HepG2 (cell line): ENCODE results near the gene DDX46. TPM values are rescaled to one million over a fixed set of nuclear protein-coding genes. Genes with fewer than 3 reads are reported as not detected.

ENCODE experiments used
- AKAP8 ChIP-seq: sonication (generic); formaldehyde crosslinking; IDR thresholded peaks from 2 replicates; pipeline ENCODE4 v1.5.1; 2020; ENCODE audit warnings: mild to moderate bottlenecking, missing genetic modification reagents
- ARNTL ChIP-seq: sonication (generic); formaldehyde crosslinking; IDR thresholded peaks from 2 replicates; pipeline ENCODE4 v1.4.0; 2020; ENCODE audit warnings: mild to moderate bottlenecking, missing genetic modification reagents
- ATF7-NPFF ChIP-seq: sonication (generic); formaldehyde crosslinking; IDR thresholded peaks from 2 replicates; pipeline ENCODE4 v1.8.1; 2023; ENCODE audit warnings: mild to moderate bottlenecking, low read depth, missing genetic modification reagents, moderate library complexity
- BCLAF1 ChIP-seq: fragments of 450-650 bp; IDR thresholded peaks from 2 replicates; pipeline ENCODE4 v1.6.1; 2017; ENCODE audit warnings: mild to moderate bottlenecking
- BHLHE40 ChIP-seq: IDR thresholded peaks from 2 replicates; pipeline ENCODE4 v1.6.1; 2011; ENCODE audit warnings: low read length, improper control_type of control experiment
- BRCA1 ChIP-seq: sonication (generic); formaldehyde crosslinking; IDR thresholded peaks from 2 replicates; pipeline ENCODE4 v1.4.0; 2020; ENCODE audit warnings: missing genetic modification reagents
- CENPBD1 ChIP-seq: sonication (generic); formaldehyde crosslinking; IDR thresholded peaks from 2 replicates; pipeline ENCODE4 v1.8.0; 2022; ENCODE audit warnings: missing genetic modification reagents, low read depth, mild to moderate bottlenecking, borderline replicate concordance
- E2F5 ChIP-seq: sonication (generic); formaldehyde crosslinking; conservative IDR thresholded peaks from 2 replicates; pipeline ENCODE4 v1.4.0; 2020; ENCODE audit warnings: missing genetic modification reagents
- EED ChIP-seq: sonication (generic); formaldehyde crosslinking; IDR thresholded peaks from 2 replicates; pipeline ENCODE4 v1.5.0; 2020; ENCODE audit warnings: mild to moderate bottlenecking, missing genetic modification reagents
- GATAD1 ChIP-seq: IDR thresholded peaks from 2 replicates; pipeline ENCODE4 v1.6.1; 2016; ENCODE audit warnings: missing genetic modification reagents, missing compliant biosample characterization
- KLF11 ChIP-seq: IDR thresholded peaks from 2 replicates; pipeline ENCODE4 v1.6.1; 2016; ENCODE audit warnings: missing compliant biosample characterization
- MTERF4 ChIP-seq: sonication (generic); formaldehyde crosslinking; IDR thresholded peaks from 2 replicates; pipeline ENCODE4 v1.8.0; 2023; ENCODE audit warnings: mild to moderate bottlenecking, missing genetic modification reagents
- SCMH1 ChIP-seq: sonication (generic); formaldehyde crosslinking; IDR thresholded peaks from 2 replicates; pipeline ENCODE4 v1.9.0; 2021; ENCODE audit warnings: missing genetic modification reagents, mild to moderate bottlenecking, borderline replicate concordance
- SOX5 ChIP-seq: IDR thresholded peaks from 2 replicates; pipeline ENCODE4 v1.6.1; 2016; ENCODE audit warnings: borderline replicate concordance
- TAF15 ChIP-seq: fragments of 200-400 bp; formaldehyde crosslinking; IDR thresholded peaks from one replicate; pipeline ENCODE4 v1.6.1; 2018; ENCODE audit warnings: mild to moderate bottlenecking, low read depth, low read length; ENCODE audit not compliant: poor library complexity, severe bottlenecking
- U2AF1 ChIP-seq: fragments of 200-400 bp; formaldehyde crosslinking; optimal IDR thresholded peaks from 2 replicates; pipeline ENCODE3; 2017; ENCODE audit warnings: mild to moderate bottlenecking, low read depth, low read length
- ZFP41 ChIP-seq: sonication (generic); formaldehyde crosslinking; IDR thresholded peaks from 2 replicates; pipeline ENCODE4 v1.4.0; 2020; ENCODE audit warnings: mild to moderate bottlenecking, missing genetic modification reagents, borderline replicate concordance
- ZHX1 ChIP-seq: sonication (generic); formaldehyde crosslinking; IDR thresholded peaks from 2 replicates; pipeline ENCODE4 v1.8.1; 2022; ENCODE audit warnings: low read depth, mild to moderate bottlenecking, missing genetic modification reagents
- ZNF17 ChIP-seq: sonication (generic); formaldehyde crosslinking; IDR thresholded peaks from 2 replicates; pipeline ENCODE4 v1.5.0; 2020; ENCODE audit warnings: mild to moderate bottlenecking, missing genetic modification reagents
- ZNF235 ChIP-seq: sonication (generic); formaldehyde crosslinking; IDR thresholded peaks from 2 replicates; pipeline ENCODE4 v1.8.1; 2023; ENCODE audit warnings: mild to moderate bottlenecking, missing genetic modification reagents, borderline replicate concordance
- ZNF382 ChIP-seq: sonication (generic); formaldehyde crosslinking; IDR thresholded peaks from 2 replicates; pipeline ENCODE4 v1.5.0; 2020; ENCODE audit warnings: missing genetic modification reagents, mild to moderate bottlenecking, borderline replicate concordance
- polyA plus RNA-seq, 8 experiments: library from polyadenylated mRNA; depleted of rRNA in 3 of 8; stranded (reverse) in 7 of 8; unstranded in 1 of 8; fragments of >200 nt; fragmentation: Illumina TruSeq in 4 of 8; extraction: Trizol in 4 of 8; gene quantifications; 2 replicates each; pipeline versions ENCODE4 v1.2.1 to v1.2.3, GENCODE V29; 2011 to 2016; ENCODE audit warnings: low read depth in 4 of 8, missing spikeins in 1 of 8, mixed read lengths in 1 of 8; ENCODE audit not compliant: insufficient read depth in 1 of 8
- total RNA-seq, 5 experiments: library from RNA; depleted of rRNA; stranded (reverse); fragments of >200 nt; fragmentation: Illumina TruSeq; extraction: Trizol; gene quantifications; 2 replicates each; pipeline ENCODE4 v1.2.3, GENCODE V29; 2016; ENCODE audit warnings: low read depth in 1 of 5

Gene DDX46
- total and polyA plus RNA-seq, 2 of the 13 experiments (the other 11 are each of a cell fraction or from before 2014, with no cell fraction given), result 27.3 to 59.3 TPM

- TF ChIP-seq TAF15 (no peak), ZNF235 (CRISPR knock-in tag) (peak; percentile 44; the same call in 1 of the 2 replicates), ARNTL (CRISPR knock-in tag) (peak; percentile 76), MTERF4 (CRISPR knock-in tag) (0 out of 2 replicates have a peak, but pooled peaks have one; percentile 78), GATAD1 (CRISPR knock-in tag) (peak; percentile 99), EED (peak; percentile 86; the same call in 1 of the 2 replicates), KLF11 (peak; percentile 87), AKAP8 (CRISPR knock-in tag) (no peak), SOX5 (CRISPR knock-in tag) (peak; percentile 49; the same call in 1 of the 2 replicates), ZNF17 (CRISPR knock-in tag) (no peak), U2AF1 (no peak), CENPBD1 (no peak), ZNF382 (no peak), E2F5 (CRISPR knock-in tag) (peak; percentile 61; the same call in 1 of the 2 replicates), SCMH1 (CRISPR knock-in tag) (no peak), ATF7-NPFF (peak; percentile 86; the same call in 1 of the 2 replicates), ZHX1 (CRISPR knock-in tag) (0 out of 2 replicates have a peak, but pooled peaks have one; percentile 53), ZFP41 (CRISPR knock-in tag) (peak; percentile 53; the same call in 1 of the 2 replicates), BRCA1 (CRISPR knock-in tag) (0 out of 2 replicates have a peak, but pooled peaks have one; percentile 55), BCLAF1 (no peak), BHLHE40 (no peak; the same call in 1 of the 2 replicates)
Measured at GRCh38 chr5:134758504-134759341, at the start of gene DDX46 (continued).
